Adipocyte (in vitro differentiated cells): ENCODE measurements around the gene CRELD1.

Experiments used
- DNase-seq: peaks from one replicate; pipeline ENCODE4 v3.0.0-alpha.2; 2015; ENCODE audit warnings: low read depth
- H3K27me3 ChIP-seq: replicated peaks from 2 replicates; pipeline ENCODE4 v1.7.0; 2013; ENCODE audit warnings: mild to moderate bottlenecking, low read length, moderate library complexity; ENCODE audit not compliant: control insufficient read depth, insufficient read depth
- H3K36me3 ChIP-seq: 2 replicates; pipeline ENCODE4 v1.7.0; 2013; ENCODE audit warnings: low read length, mild to moderate bottlenecking, moderate library complexity; ENCODE audit not compliant: control insufficient read depth, insufficient read depth, severe bottlenecking
- H3K4me1 ChIP-seq: 2 replicates; pipeline ENCODE4 v1.7.0; 2013; ENCODE audit warnings: mild to moderate bottlenecking, low read length, moderate library complexity; ENCODE audit not compliant: control insufficient read depth, insufficient read depth
- H3K4me3 ChIP-seq: 2 replicates; pipeline ENCODE4 v1.7.0; 2013; ENCODE audit warnings: mild to moderate bottlenecking, low read length, moderate library complexity
- H3K9ac ChIP-seq: 2 replicates; pipeline ENCODE4 v1.7.0; 2013; ENCODE audit warnings: mild to moderate bottlenecking, low read length, moderate library complexity
- H3K9me3 ChIP-seq: 2 replicates; pipeline ENCODE4 v1.7.0; 2013; ENCODE audit warnings: mild to moderate bottlenecking, low read length, moderate library complexity; ENCODE audit not compliant: control insufficient read depth

The CRELD1 gene

DNA sequence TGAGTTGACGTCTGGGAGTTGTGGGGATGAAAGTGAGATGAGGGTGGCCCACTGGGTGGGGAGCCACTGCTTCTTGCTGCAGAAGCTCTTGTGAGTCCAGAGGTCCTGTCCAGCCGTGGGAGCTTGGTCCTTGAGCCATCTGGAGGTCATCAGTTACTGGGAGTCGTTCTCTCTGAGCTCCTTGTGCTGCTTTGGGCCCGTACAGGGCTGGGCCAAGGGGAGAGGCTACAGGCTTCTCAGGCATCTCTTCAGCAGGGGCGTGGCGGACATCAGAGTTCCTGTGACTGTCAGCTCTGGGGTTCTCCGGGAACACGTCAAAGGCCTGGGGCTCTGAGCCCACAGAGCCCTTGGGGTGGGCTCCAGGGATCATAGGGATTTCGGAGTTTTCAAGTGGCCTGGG, 16.0 kb downstream of the CRELD1 start:
- peaks cover 17% of the 10 kb centered on the region for H3K4me1 ChIP-seq
- H3K27me3 ChIP-seq = no peaks in the 10 kb centered on the region
- H3K36me3 ChIP-seq = peaks cover 8% of the 10 kb centered on the region
- H3K4me3 ChIP-seq = no peak overlapping the region
- no peak for DNase-seq
- no peak overlapping the region for H3K9ac ChIP-seq
- H3K9me3 ChIP-seq = no peaks in the 10 kb centered on the region

DNA sequence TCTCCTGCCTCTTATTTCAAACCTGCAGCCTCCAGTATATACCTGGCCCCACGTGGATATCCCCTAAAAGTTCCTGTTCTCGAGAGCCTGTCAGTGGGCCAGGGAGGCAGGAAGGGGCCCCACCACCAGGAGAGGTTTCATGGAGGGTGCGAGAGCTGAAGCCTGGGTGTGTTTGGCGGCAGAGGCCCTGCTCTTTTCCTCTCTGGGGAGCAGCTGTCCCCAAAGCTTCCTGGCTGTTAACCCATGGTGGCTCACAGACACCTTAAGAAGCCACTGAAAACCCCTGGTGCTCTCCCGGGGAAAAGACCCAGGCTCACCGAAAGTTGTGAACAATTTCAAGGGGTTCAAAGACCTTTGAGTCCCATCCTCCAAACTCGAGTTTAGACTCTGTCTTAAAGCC, 17.5 kb downstream of the CRELD1 start:
- Histone ChIP-seq H3K36me3 (peaks cover 8% of the 10 kb centered on the region), H3K27me3 (no peaks in the 10 kb centered on the region), H3K9me3 (no peaks in the 10 kb centered on the region), H3K4me1 (peaks cover 27% of the 10 kb centered on the region), H3K9ac (peak overlapping the region; percentile 65), H3K4me3 (peak overlapping the region; percentile 85)
- DNase-seq = no peak

DNA sequence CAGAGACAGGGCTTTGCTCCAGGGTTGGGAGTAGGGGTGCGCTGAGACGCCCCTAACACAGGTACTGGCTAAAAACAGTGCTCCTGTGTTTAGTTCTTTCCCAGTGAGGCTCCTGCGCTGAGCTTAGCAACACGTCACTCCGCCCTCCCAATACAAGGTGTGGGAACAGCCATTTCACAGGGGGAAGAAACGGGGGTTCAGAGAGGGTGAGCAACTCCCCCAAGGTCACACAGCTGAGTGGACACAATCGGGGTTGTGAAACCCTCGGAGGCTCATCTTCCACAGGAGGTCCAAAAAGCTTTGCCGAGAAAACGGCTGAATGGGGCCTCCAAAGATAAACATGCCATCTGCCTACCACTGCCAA, 17.9 kb downstream of the CRELD1 start:
- H3K9me3 ChIP-seq = no peaks in the 10 kb centered on the region
- no peak for DNase-seq
- peaks cover 8% of the 10 kb centered on the region for H3K36me3 ChIP-seq
- peaks cover 28% of the 10 kb centered on the region for H3K4me1 ChIP-seq
- H3K27me3 ChIP-seq = no peaks in the 10 kb centered on the region
- peak overlapping the region; percentile 85 for H3K4me3 ChIP-seq
- H3K9ac ChIP-seq = peak overlapping the region; percentile 65

DNA sequence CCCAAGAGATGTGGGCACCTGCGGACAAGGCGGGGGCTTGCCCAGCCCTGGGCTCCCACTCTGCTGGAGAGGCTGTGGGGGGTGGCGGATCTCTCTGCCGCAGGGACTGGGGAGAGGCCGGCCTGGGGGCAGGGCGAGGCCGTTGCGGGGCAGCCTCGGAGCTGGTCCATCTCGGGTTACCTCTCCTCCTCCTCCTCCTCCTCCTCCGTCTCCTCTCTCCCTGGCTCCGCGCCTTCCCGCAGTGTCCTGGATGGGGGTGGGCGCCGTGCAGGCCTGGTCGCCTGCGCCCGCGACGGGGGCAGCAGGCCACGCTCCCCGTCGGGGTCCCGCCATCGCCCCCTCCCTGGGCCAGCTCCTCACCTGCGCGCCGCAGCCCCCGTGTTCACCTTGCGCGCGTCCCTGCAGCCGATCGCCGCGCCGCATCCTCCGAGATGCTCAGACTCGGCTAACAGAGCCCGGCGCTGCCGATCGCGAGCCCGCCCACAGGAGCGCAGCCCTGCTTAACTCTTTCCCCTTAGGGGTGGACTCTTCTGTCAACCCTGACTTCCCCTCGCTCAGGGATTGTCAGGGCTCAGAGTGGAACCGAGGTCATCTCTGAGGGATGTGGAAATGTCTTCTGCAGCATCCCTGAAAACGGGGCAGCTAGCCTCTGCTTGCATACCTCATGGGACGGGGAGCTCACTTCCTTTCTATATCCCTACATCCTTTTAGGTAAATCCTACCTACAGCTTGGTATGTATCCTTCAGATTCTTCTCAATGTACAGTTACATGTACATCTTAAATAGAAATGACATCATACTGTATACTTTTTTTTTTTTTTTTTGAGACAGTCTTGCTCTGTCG, 18.6 kb downstream of the CRELD1 start, which contains the start of gene PRRT3:
Gene PRRT3 (minus strand): TSS at position 447 of the 844 bp plus-strand sequence. CDS start 2,293 bp downstream, outside the sequence.
- peak; percentile 61 for DNase-seq
- peak within 1 kb of the TSS; percentile 85 for H3K4me3 ChIP-seq
- peak within 1 kb of the TSS; percentile 65 for H3K9ac ChIP-seq
- no peaks in the 10 kb centered on the region for H3K9me3 ChIP-seq
- peaks cover 8% of the 10 kb centered on the region for H3K36me3 ChIP-seq
- peaks cover 31% of the 10 kb centered on the region for H3K4me1 ChIP-seq
- H3K27me3 ChIP-seq = no peaks in the 10 kb centered on the region

DNA sequence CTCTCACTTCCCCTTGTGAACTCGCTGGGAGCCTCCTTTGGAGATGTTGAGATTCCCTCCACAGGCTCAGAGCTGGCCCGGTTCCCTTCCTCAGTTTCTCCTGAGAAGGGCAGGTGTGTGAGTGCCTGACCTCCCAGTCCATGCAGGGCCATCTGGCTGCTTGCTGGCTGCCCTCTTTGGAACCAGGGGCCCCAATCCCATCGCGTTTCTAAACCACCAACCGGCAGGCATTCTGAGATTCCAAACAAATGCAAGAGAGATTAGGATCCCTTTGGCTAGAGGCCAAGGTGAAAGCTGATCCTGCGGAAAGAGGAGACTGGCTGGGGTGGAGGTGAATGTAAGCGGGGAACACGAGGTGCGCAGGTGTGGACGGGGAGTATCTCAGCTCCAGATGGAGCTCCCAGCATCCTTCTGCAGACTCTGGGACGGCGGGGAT, 21.5 kb downstream of the CRELD1 start:
- no peak overlapping the region for H3K4me3 ChIP-seq
- DNase-seq = peak; percentile 46
- peaks cover 29% of the 10 kb centered on the region for H3K4me1 ChIP-seq
- no peaks in the 10 kb centered on the region for H3K27me3 ChIP-seq
- H3K9ac ChIP-seq = no peak overlapping the region
- H3K36me3 ChIP-seq = no peaks in the 10 kb centered on the region
- no peaks in the 10 kb centered on the region for H3K9me3 ChIP-seq

GRCh38 chr3:9955611-9956352, 22.1 kb downstream of the CRELD1 start:
- Histone ChIP-seq H3K27me3 (no peaks in the 10 kb centered on the region), H3K9ac (peak overlapping the region; percentile 13), H3K9me3 (no peaks in the 10 kb centered on the region), H3K4me3 (no peak overlapping the region), H3K36me3 (peaks cover 3% of the 10 kb centered on the region), H3K4me1 (peaks cover 29% of the 10 kb centered on the region)
- peak; percentile 37 for DNase-seq

DNA sequence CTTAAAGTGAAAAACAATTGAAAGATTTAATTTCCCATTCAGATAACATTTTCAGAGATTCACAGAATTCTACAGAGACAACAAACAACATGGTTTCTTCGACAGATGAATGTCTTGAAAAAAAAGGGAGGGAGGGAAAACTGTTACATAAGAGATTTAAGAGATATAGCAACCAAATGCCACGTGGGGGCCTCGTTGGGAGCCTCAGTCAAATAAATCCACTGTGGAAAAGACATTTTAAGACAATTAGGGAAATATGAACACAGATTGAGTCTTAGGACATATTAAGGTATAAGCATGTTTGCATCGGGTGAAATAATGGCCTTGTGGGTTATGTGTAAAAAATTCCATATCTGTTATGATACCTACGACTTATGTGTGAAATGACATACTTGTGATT, 23.6 kb downstream of the CRELD1 start:
- H3K9ac ChIP-seq = no peak overlapping the region
- no peak overlapping the region for H3K4me3 ChIP-seq
- H3K4me1 ChIP-seq = peaks cover 23% of the 10 kb centered on the region
- H3K27me3 ChIP-seq = no peaks in the 10 kb centered on the region
- H3K36me3 ChIP-seq = peaks cover 7% of the 10 kb centered on the region
- no peak for DNase-seq
- no peaks in the 10 kb centered on the region for H3K9me3 ChIP-seq

GRCh38 chr3:9965200-9965875, 31.7 kb downstream of the CRELD1 start:
- no peak overlapping the region for H3K4me3 ChIP-seq
- H3K4me1 ChIP-seq = peaks cover 11% of the 10 kb centered on the region
- H3K27me3 ChIP-seq = no peaks in the 10 kb centered on the region
- H3K9me3 ChIP-seq = no peaks in the 10 kb centered on the region
- no peak for DNase-seq
- H3K9ac ChIP-seq = no peak overlapping the region
- H3K36me3 ChIP-seq = peaks cover 65% of the 10 kb centered on the region

- Histone ChIP-seq H3K27me3 (no peaks in the 10 kb centered on the region), H3K9me3 (no peaks in the 10 kb centered on the region), H3K36me3 (peaks cover 67% of the 10 kb centered on the region), H3K4me1 (peaks cover 15% of the 10 kb centered on the region), H3K9ac (no peak overlapping the region), H3K4me3 (no peak overlapping the region)
- no peak for DNase-seq
Measured at GRCh38 chr3:9966841-9967240, 33.2 kb downstream of the CRELD1 start.

DNA sequence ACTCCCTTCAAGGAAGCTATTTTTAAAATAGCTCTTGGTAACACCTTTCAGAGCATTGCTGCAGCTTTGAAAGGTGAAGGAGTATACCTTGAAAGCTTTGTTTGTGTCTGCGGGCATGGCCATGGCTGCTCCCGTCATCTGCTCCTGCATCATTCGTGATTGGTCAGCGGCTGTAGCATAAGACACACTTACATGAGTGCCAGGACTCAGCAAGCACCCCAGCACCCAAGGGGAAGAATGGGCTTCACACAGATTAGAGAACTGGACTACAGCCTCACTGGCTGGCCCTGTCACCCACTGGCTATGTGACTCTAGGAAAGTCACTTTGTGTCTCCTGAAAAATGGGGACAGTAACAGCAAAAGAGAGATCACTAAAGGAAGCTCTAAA, 36.0 kb downstream of the CRELD1 start:
- DNase-seq = no peak
- Histone ChIP-seq H3K36me3 (peaks cover 83% of the 10 kb centered on the region), H3K9me3 (no peaks in the 10 kb centered on the region), H3K4me1 (peaks cover 24% of the 10 kb centered on the region), H3K4me3 (no peak overlapping the region), H3K9ac (peak overlapping the region; percentile 50), H3K27me3 (no peaks in the 10 kb centered on the region)
